ENCODE data around the gene TYK2. TPM values are rescaled to one million over a fixed set of nuclear protein-coding genes. Genes with fewer than 3 reads are reported as not detected.

The TYK2 gene
- total and polyA plus RNA-seq, 2 experiments from 2014 or later, result 63.6 to 94.3 TPM

DNA sequence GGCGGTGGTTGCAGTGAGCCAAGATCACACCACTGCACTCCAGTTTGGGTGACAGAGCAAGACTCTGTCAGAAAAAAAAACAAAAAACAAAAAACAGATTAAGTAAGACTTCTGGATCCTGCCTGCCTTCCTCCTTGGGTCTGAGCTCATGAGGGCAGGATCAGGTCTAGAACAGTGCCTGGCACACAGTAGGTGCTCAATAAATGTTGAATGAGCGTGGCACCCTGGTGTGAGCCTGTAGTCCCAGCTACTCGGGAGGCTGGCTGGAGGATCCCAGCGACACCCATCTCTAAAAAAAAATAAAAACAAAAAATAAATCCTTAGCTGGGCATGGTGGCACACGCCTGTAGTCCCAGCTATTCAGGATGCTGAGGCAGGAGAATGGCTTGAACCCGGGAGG, 25.8 kb upstream of the TYK2 start:
- Histone ChIP-seq H3K79me2 (peaks cover 20% of the 10 kb centered on the region), H3K9me2 (replicated peaks; ENCODE audit: insufficient read depth) (no peaks in the 10 kb centered on the region), H3K4me2 (no peak overlapping the region), H3K4me3 (no peak overlapping the region), H2AFZ (no peak overlapping the region), H3K4me1 (ENCODE audit: insufficient read depth) (peaks cover 9% of the 10 kb centered on the region), H3K27ac (no peak overlapping the region), H3K27me3 (peaks cover 24% of the 10 kb centered on the region), H3K36me3 (replicated peaks; ENCODE audit: insufficient read depth, low read depth) (no peaks in the 10 kb centered on the region), H3K9me3 (ENCODE audit: low read depth) (no peaks in the 10 kb centered on the region), H4K20me1 (ENCODE audit: insufficient read depth, poor library complexity, severe bottlenecking) (peaks cover 8% of the 10 kb centered on the region)
- DNase-seq (ENCODE audit: low spot score), result no peak
- WGBS (ENCODE audit: low lambda C conversion rate, missing lambda C conversion rate), result 87% methylated on average over 6 of the region's 6 CpGs
- no peak for TF ChIP-seq EZH2 (IDR thresholded peaks at IDR 0.05; ENCODE audit: borderline replicate concordance)
- TF ChIP-seq CTCF (IDR thresholded peaks at IDR 0.05; ENCODE audit: poor library complexity), result no peak
- TF ChIP-seq EZH2phosphoT487 (IDR thresholded peaks at IDR 0.05; ENCODE audit: low read depth, severe bottlenecking, unreplicated experiment), result no peak

- H3K36me3 ChIP-seq (replicated peaks; ENCODE audit: insufficient read depth, low read depth), result no peaks in the 10 kb centered on the region
- peaks cover 13% of the 10 kb centered on the region for H4K20me1 ChIP-seq (ENCODE audit: insufficient read depth, poor library complexity, severe bottlenecking)
- no peak overlapping the region for H3K27ac ChIP-seq
- peak overlapping the region; percentile 73 for H3K4me3 ChIP-seq
- H3K79me2 ChIP-seq, result peaks cover 31% of the 10 kb centered on the region
- 32% methylated on average over 17 of the region's 43 CpGs for WGBS (ENCODE audit: low lambda C conversion rate, missing lambda C conversion rate)
- H3K9me2 ChIP-seq (replicated peaks; ENCODE audit: insufficient read depth), result no peaks in the 10 kb centered on the region
- peaks cover 11% of the 10 kb centered on the region for H3K4me1 ChIP-seq (ENCODE audit: insufficient read depth)
- peak; percentile 14 for DNase-seq (ENCODE audit: low spot score)
- TF ChIP-seq EZH2phosphoT487 (IDR thresholded peaks at IDR 0.05; ENCODE audit: low read depth, severe bottlenecking, unreplicated experiment) (no peak), CTCF (IDR thresholded peaks at IDR 0.05; ENCODE audit: poor library complexity) (no peak), EZH2 (IDR thresholded peaks at IDR 0.05; ENCODE audit: borderline replicate concordance) (no peak)
- H3K4me2 ChIP-seq, result peak overlapping the region; percentile 92
- H3K9me3 ChIP-seq (ENCODE audit: low read depth), result no peaks in the 10 kb centered on the region
- H2AFZ ChIP-seq, result peak overlapping the region; percentile 88
- H3K27me3 ChIP-seq, result peaks cover 24% of the 10 kb centered on the region
These were observed 24.8 kb upstream of the TYK2 start for GRCh38 chr19:10404888-10405820.

DNA sequence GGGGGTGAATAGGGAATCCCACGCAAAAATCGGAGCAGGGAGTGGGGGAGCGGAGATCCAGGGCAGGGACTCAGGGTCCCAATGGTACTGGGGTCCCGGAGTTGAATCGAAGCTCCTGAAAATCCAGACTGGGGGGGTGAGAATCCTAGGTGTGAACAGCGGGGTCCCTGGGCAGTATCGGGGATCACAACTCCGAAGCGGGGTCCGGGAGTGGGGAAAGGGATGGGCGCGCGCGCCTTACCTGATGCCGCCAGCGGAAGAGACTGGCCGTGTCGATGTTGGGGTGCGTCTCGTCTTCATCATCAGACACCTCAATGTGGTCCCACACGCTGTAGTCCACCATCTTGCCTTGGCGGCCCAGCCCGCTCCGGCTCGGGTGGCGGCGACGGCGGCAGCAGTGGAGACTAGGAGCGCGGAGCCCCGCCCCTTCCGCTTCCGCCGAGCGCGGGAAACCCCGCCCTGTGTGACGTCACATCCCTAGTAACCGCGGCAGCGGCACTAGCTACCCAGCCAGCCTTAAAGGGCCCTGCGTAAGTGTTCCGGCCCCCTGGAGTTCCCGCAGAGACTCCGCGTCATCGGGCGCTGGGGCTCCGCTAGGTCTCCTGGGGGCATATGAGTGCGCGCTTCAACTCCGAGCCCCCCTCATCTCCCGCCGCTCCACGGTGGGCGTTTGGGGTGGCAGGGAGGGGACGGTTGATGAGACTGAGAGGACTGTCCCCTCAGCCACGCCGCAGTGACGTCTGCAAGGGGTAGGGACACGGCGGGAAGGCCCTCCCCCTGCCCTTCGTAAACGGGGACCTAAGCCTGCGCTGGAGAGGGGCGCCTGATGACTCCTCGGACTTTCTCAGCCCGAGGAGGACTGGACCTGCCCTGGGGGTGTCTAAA, 23.0 kb upstream of the TYK2 start, which contains the start of gene CDC37:
TSS of gene CDC37 (minus strand) at position 406 of the 885 bp plus-strand sequence. CDS start at position 343, 63 bp downstream.
- Histone ChIP-seq H4K20me1 (ENCODE audit: insufficient read depth, poor library complexity, severe bottlenecking) (peaks cover 20% of the 10 kb centered on the region), H3K9me3 (ENCODE audit: low read depth) (no peaks in the 10 kb centered on the region), H3K4me2 (peak within 1 kb of the TSS; percentile 92), H3K79me2 (peaks cover 47% of the 10 kb centered on the region), H3K4me3 (peak within 1 kb of the TSS; percentile 73), H3K27ac (peak within 1 kb of the TSS; percentile 72), H2AFZ (peak within 1 kb of the TSS; percentile 88), H3K36me3 (replicated peaks; ENCODE audit: insufficient read depth, low read depth) (no peaks in the 10 kb centered on the region), H3K27me3 (peaks cover 24% of the 10 kb centered on the region), H3K9me2 (replicated peaks; ENCODE audit: insufficient read depth) (no peaks in the 10 kb centered on the region), H3K4me1 (ENCODE audit: insufficient read depth) (peaks cover 11% of the 10 kb centered on the region)
- peak; percentile 99 for DNase-seq (ENCODE audit: low spot score)
- WGBS (ENCODE audit: low lambda C conversion rate, missing lambda C conversion rate), result 1% methylated on average over 60 of the region's 69 CpGs
- TF ChIP-seq EZH2phosphoT487 (IDR thresholded peaks at IDR 0.05; ENCODE audit: low read depth, severe bottlenecking, unreplicated experiment), result no peak
- no peak for TF ChIP-seq CTCF (IDR thresholded peaks at IDR 0.05; ENCODE audit: poor library complexity)
- TF ChIP-seq EZH2 (IDR thresholded peaks at IDR 0.05; ENCODE audit: borderline replicate concordance), result no peak

Measured in hepatocyte (in vitro differentiated cells).